PC-3 (cell line): ENCODE data around the gene HYDIN. TPM values are rescaled to one million over a fixed set of nuclear protein-coding genes. Genes with fewer than 3 reads are reported as not detected.

Source experiments
- ATAC-seq: fragments of 200-7000 bp; cut with Tn5 transposase; 2 replicates; pipeline ENCODE4 v1.9.1; 2020; ENCODE audit warnings: mild to moderate bottlenecking, moderate library complexity
- BruUV-seq: library from RNA; stranded (reverse); fragments of 400-500 nt; replicated peaks from 2 replicates; lab custom pipeline; 2021; lab: Mats Ljungman, UMichigan
- CTCF ChIA-PET: fragments of 300-600 bp; sonication (Branson Sonifier 250); formaldehyde crosslinking; loops from one replicate; lab custom pipeline; 2022; ENCODE audit warnings: antibody characterized with exemption; lab: Charles Lee
- POLR2A ChIA-PET: fragments of 300-600 bp; sonication (Branson Sonifier 250); formaldehyde crosslinking; loops from one replicate; lab custom pipeline; 2022; ENCODE audit warnings: antibody characterized with exemption; ENCODE audit not compliant: unreplicated experiment; lab: Charles Lee
- DNase-seq: peaks from one replicate; pipeline ENCODE4 v3.0.0-alpha.2; 2015
- H2AFZ ChIP-seq: fragments of 300-600 bp; sonication (generic); 2 replicates; pipeline ENCODE4 v1.6.0; 2016; ENCODE audit warnings: antibody characterized with exemption, low read length
- H3F3A ChIP-seq: fragments of 300-600 bp; sonication (generic); one replicate; pipeline ENCODE4 v1.6.0; 2017; ENCODE audit warnings: antibody characterized with exemption, low read length, control low read depth, mild to moderate bottlenecking; ENCODE audit not compliant: unreplicated experiment
- H3K27ac ChIP-seq: fragments of 300-600 bp; sonication (generic); 2 replicates; pipeline ENCODE4 v1.5.1; 2016; ENCODE audit warnings: mild to moderate bottlenecking, low read length
- H3K27me3 ChIP-seq: fragments of 300-600 bp; sonication (generic); 2 replicates; pipeline ENCODE4 v1.6.1; 2016; ENCODE audit warnings: low read length, mixed read lengths
- H3K36me3 ChIP-seq: fragments of 300-600 bp; sonication (generic); 2 replicates; pipeline ENCODE4 v1.6.1; 2016; ENCODE audit warnings: low read depth, mixed run types, low read length, mixed read lengths
- H3K4me1 ChIP-seq: fragments of 300-600 bp; sonication (generic); 2 replicates; pipeline ENCODE4 v1.5.1; 2016; ENCODE audit warnings: low read length; ENCODE audit not compliant: insufficient read depth
- H3K4me2 ChIP-seq: fragments of 300-600 bp; sonication (generic); 2 replicates; pipeline ENCODE4 v1.6.0; 2016; ENCODE audit warnings: low read length
- H3K4me3 ChIP-seq: fragments of 300-600 bp; sonication (generic); 2 replicates; pipeline ENCODE4 v1.5.1; 2016; ENCODE audit warnings: mild to moderate bottlenecking, low read length, mixed read lengths
- H3K79me2 ChIP-seq: fragments of 300-600 bp; sonication (generic); 2 replicates; pipeline ENCODE4 v1.6.1; 2017; ENCODE audit warnings: low read length, mixed read lengths
- H3K9ac ChIP-seq: fragments of 300-600 bp; sonication (generic); 2 replicates; pipeline ENCODE4 v1.6.0; 2016; ENCODE audit warnings: mild to moderate bottlenecking, low read length
- H3K9me2 ChIP-seq: fragments of 300-600 bp; sonication (generic); replicated peaks from 2 replicates; pipeline ENCODE4 v1.6.1; 2016; ENCODE audit warnings: mixed run types, low read length, mixed read lengths
- H3K9me3 ChIP-seq: fragments of 300-600 bp; sonication (generic); 2 replicates; pipeline ENCODE4 v1.6.1; 2016; ENCODE audit warnings: low read length, mixed read lengths
- H4K20me1 ChIP-seq: fragments of 300-600 bp; sonication (generic); 2 replicates; pipeline ENCODE4 v1.6.1; 2016; ENCODE audit warnings: low read length, mixed read lengths
- CTCF ChIP-seq: fragments of 300-600 bp; sonication (generic); conservative IDR thresholded peaks from 2 replicates; pipeline ENCODE4 v1.5.1; 2017; ENCODE audit warnings: antibody characterized with exemption, low read depth, mild to moderate bottlenecking, low read length
- EZH2 ChIP-seq: fragments of 300-600 bp; sonication (generic); IDR thresholded peaks from one replicate; pipeline ENCODE4 v1.6.1; 2017; ENCODE audit warnings: antibody characterized with exemption, mild to moderate bottlenecking, low read length; ENCODE audit not compliant: unreplicated experiment
- EZH2phosphoT487 ChIP-seq: fragments of 300-600 bp; sonication (generic); IDR thresholded peaks from 2 replicates; pipeline ENCODE4 v1.6.1; 2018; ENCODE audit warnings: mild to moderate bottlenecking, antibody characterized with exemption, low read length, borderline replicate concordance
- intact Hi-C: fragments of 100-400 bp; cut with micrococcal nuclease; formaldehyde crosslinking; loops from 2 replicates; pipeline ENCODE4 v1.9.0; 2023
- total RNA-seq: library from RNA; depleted of rRNA; stranded (reverse); fragments of >200 nt; gene quantifications from 2 replicates; pipeline ENCODE4 v1.2.3, GENCODE V29; 2014

HYDIN gene
- total RNA-seq, 1 experiment from 2014 or later = 0.69 TPM

GRCh38 chr16:71254832-71255525 is 24.5 kb upstream of the HYDIN start:
- ATAC-seq (no peak), DNase-seq (no peak)
- intact Hi-C loops = no loop called here
- H3K4me3 ChIP-seq = no peak overlapping the region
- ChIA-PET CTCF (no interaction called here), POLR2A (no interaction called here)
- no peak overlapping the region for H3K9ac ChIP-seq
- H3K4me1 ChIP-seq = no peaks in the 10 kb centered on the region
- H4K20me1 ChIP-seq = no peaks in the 10 kb centered on the region
- H3K4me2 ChIP-seq = no peak overlapping the region
- no peaks in the 10 kb centered on the region for H3K79me2 ChIP-seq
- H3K9me3 ChIP-seq = no peaks in the 10 kb centered on the region
- no TSS peak for BruUV-seq
- H3K9me2 ChIP-seq = no peaks in the 10 kb centered on the region
- no peak overlapping the region for H3K27ac ChIP-seq
- H2AFZ ChIP-seq = no peak overlapping the region
- H3K27me3 ChIP-seq = peaks cover 33% of the 10 kb centered on the region
- TF ChIP-seq EZH2 (no peak), EZH2phosphoT487 (no peak), CTCF (no peak)
- H3K36me3 ChIP-seq = no peaks in the 10 kb centered on the region
- H3F3A ChIP-seq = no peaks in the 10 kb centered on the region

GRCh38 chr16:71250461-71251235 is 20.1 kb upstream of the HYDIN start:
- H3K27me3 ChIP-seq = peaks cover 11% of the 10 kb centered on the region; the same call in 1 of the 2 replicates
- H3K36me3 ChIP-seq = no peaks in the 10 kb centered on the region
- intact Hi-C loops = no loop called here
- no peak overlapping the region for H3K4me2 ChIP-seq
- DNase-seq = peak; percentile 6
- no TSS peak for BruUV-seq
- ChIA-PET CTCF (no interaction called here), POLR2A (no interaction called here)
- no peaks in the 10 kb centered on the region for H4K20me1 ChIP-seq
- H3F3A ChIP-seq = no peaks in the 10 kb centered on the region
- no peak overlapping the region for H2AFZ ChIP-seq
- H3K9me2 ChIP-seq = no peaks in the 10 kb centered on the region
- H3K9me3 ChIP-seq = no peaks in the 10 kb centered on the region
- H3K4me3 ChIP-seq = no peak overlapping the region
- H3K4me1 ChIP-seq = no peaks in the 10 kb centered on the region
- no peak for ATAC-seq
- TF ChIP-seq CTCF (no peak), EZH2phosphoT487 (no peak)
- H3K79me2 ChIP-seq = no peaks in the 10 kb centered on the region
- H3K27ac ChIP-seq = no peak overlapping the region
- no peak overlapping the region for H3K9ac ChIP-seq

- no peaks in the 10 kb centered on the region for H3K4me1 ChIP-seq
- CTCF ChIA-PET = interaction anchor here (0.6 kb wide), 1 partner anchor 62 kb away, joined by 4 read pairs; no protein-coding TSS in a partner anchor
- ATAC-seq = no peak
These were observed 18.9 kb upstream of the HYDIN start for GRCh38 chr16:71249399-71249798.

More at GRCh38 chr16:71249399-71249798, 18.9 kb upstream of the HYDIN start:
- POLR2A ChIA-PET = no interaction called here
- H3K9me3 ChIP-seq = no peaks in the 10 kb centered on the region
- no peaks in the 10 kb centered on the region for H3F3A ChIP-seq
- no peaks in the 10 kb centered on the region for H3K79me2 ChIP-seq
- no peak overlapping the region for H3K4me3 ChIP-seq
- no peak overlapping the region for H3K4me2 ChIP-seq
- H3K27ac ChIP-seq = no peak overlapping the region
- no peak overlapping the region for H2AFZ ChIP-seq
- no peak for DNase-seq
- BruUV-seq = no TSS peak
- H3K9me2 ChIP-seq = no peaks in the 10 kb centered on the region
- H3K36me3 ChIP-seq = no peaks in the 10 kb centered on the region
- H3K9ac ChIP-seq = no peak overlapping the region
- 0 out of 2 replicates have a peak, but pooled peaks cover 7% of the 10 kb centered on the region for H3K27me3 ChIP-seq
- TF ChIP-seq EZH2 (no peak), CTCF (no peak), EZH2phosphoT487 (no peak)
- no peaks in the 10 kb centered on the region for H4K20me1 ChIP-seq
- intact Hi-C loops = no loop called here
